Ishikawa (cell line): ENCODE data around the gene AK4.

Experiments used
- CEBPB ChIP-seq: IDR thresholded peaks from 2 replicates; pipeline ENCODE4 v1.6.1; 2012
- CREB1 ChIP-seq: IDR thresholded peaks from 2 replicates; pipeline ENCODE4 v1.6.1; 2012; ENCODE audit warnings: low read depth
- EP300 ChIP-seq: IDR thresholded peaks from 2 replicates; pipeline ENCODE4 v1.6.1; 2012; ENCODE audit warnings: borderline replicate concordance
- FOXM1 ChIP-seq: IDR thresholded peaks from 2 replicates; pipeline ENCODE4 v1.6.1; 2012; ENCODE audit warnings: low read depth, borderline replicate concordance
- NFIC ChIP-seq: IDR thresholded peaks from 2 replicates; pipeline ENCODE4 v1.6.1; 2012
- RAD21 ChIP-seq: IDR thresholded peaks from 2 replicates; pipeline ENCODE4 v1.6.1; 2012; ENCODE audit warnings: low read depth
- TAF1 ChIP-seq: IDR thresholded peaks from 2 replicates; pipeline ENCODE4 v1.6.1; 2012; ENCODE audit warnings: low read depth, mild to moderate bottlenecking
- TCF12 ChIP-seq: IDR thresholded peaks from 2 replicates; pipeline ENCODE4 v1.6.1; 2012; ENCODE audit warnings: low read depth
- TEAD4 ChIP-seq: IDR thresholded peaks from 2 replicates; pipeline ENCODE4 v1.6.1; 2012
- YY1 ChIP-seq: IDR thresholded peaks from 2 replicates; pipeline ENCODE4 v1.6.1; 2012; ENCODE audit warnings: low read depth
- TF ChIP-seq, protein P1 (sequence below): IDR thresholded peaks from 2 replicates; pipeline ENCODE4 v1.6.1; 2012
- TF ChIP-seq, protein P2 (sequence below): IDR thresholded peaks from 2 replicates; pipeline ENCODE4 v1.6.1; 2012; ENCODE audit warnings: low read depth, mild to moderate bottlenecking

DNA sequence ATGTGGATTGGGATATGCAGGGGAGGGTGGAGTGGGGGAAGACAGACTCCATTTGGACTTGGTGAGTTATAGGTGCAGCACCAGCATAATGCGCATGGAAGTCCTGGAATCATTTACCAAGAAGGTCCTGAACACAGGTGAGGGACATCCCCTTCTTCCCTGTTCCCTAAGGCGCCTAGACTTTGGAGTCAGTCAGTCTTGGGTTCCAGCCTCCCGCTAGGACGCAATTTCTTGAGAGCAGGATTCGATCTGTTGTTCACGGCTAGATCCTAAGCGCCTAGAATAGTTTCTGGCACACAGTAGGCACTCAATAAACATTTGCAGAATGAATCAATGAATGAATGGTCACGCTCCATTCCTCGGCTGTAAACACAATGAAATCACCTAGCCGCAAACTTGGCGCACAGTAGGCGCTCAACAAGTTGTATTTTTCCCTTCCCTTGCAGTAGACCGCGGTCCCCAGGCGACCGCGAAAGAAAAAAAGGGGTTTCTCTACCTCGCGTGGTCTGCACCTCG is 1.0 kb upstream of the AK4 start:
- TF ChIP-seq NFIC (no peak), YY1 (no peak), RAD21 (no peak), FOXM1 (no peak), TEAD4 (no peak), EP300 (no peak), TAF1 (no peak), TCF12 (no peak), CEBPB (no peak), CREB1 (no peak)
- TF ChIP-seq, protein P1, sequence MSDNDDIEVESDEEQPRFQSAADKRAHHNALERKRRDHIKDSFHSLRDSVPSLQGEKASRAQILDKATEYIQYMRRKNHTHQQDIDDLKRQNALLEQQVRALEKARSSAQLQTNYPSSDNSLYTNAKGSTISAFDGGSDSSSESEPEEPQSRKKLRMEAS = no peak
- TF ChIP-seq, protein P2, sequence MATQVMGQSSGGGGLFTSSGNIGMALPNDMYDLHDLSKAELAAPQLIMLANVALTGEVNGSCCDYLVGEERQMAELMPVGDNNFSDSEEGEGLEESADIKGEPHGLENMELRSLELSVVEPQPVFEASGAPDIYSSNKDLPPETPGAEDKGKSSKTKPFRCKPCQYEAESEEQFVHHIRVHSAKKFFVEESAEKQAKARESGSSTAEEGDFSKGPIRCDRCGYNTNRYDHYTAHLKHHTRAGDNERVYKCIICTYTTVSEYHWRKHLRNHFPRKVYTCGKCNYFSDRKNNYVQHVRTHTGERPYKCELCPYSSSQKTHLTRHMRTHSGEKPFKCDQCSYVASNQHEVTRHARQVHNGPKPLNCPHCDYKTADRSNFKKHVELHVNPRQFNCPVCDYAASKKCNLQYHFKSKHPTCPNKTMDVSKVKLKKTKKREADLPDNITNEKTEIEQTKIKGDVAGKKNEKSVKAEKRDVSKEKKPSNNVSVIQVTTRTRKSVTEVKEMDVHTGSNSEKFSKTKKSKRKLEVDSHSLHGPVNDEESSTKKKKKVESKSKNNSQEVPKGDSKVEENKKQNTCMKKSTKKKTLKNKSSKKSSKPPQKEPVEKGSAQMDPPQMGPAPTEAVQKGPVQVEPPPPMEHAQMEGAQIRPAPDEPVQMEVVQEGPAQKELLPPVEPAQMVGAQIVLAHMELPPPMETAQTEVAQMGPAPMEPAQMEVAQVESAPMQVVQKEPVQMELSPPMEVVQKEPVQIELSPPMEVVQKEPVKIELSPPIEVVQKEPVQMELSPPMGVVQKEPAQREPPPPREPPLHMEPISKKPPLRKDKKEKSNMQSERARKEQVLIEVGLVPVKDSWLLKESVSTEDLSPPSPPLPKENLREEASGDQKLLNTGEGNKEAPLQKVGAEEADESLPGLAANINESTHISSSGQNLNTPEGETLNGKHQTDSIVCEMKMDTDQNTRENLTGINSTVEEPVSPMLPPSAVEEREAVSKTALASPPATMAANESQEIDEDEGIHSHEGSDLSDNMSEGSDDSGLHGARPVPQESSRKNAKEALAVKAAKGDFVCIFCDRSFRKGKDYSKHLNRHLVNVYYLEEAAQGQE = no peak
